PC-3 (cell line): ENCODE results near the gene GORASP1. TPM values are rescaled to one million over a fixed set of nuclear protein-coding genes. Genes with fewer than 3 reads are reported as not detected.

ENCODE experiments used
- ATAC-seq: fragments of 200-7000 bp; cut with Tn5 transposase; 2 replicates; pipeline ENCODE4 v1.9.1; 2020; ENCODE audit warnings: mild to moderate bottlenecking, moderate library complexity
- BruUV-seq: library from RNA; stranded (reverse); fragments of 400-500 nt; replicated peaks from 2 replicates; lab custom pipeline; 2021; lab: Mats Ljungman, UMichigan
- CTCF ChIA-PET: fragments of 300-600 bp; sonication (Branson Sonifier 250); formaldehyde crosslinking; loops from one replicate; lab custom pipeline; 2022; ENCODE audit warnings: antibody characterized with exemption; lab: Charles Lee
- POLR2A ChIA-PET: fragments of 300-600 bp; sonication (Branson Sonifier 250); formaldehyde crosslinking; loops from one replicate; lab custom pipeline; 2022; ENCODE audit warnings: antibody characterized with exemption; ENCODE audit not compliant: unreplicated experiment; lab: Charles Lee
- DNase-seq: peaks from one replicate; pipeline ENCODE4 v3.0.0-alpha.2; 2015
- H2AFZ ChIP-seq: fragments of 300-600 bp; sonication (generic); 2 replicates; pipeline ENCODE4 v1.6.0; 2016; ENCODE audit warnings: antibody characterized with exemption, low read length
- H3F3A ChIP-seq: fragments of 300-600 bp; sonication (generic); one replicate; pipeline ENCODE4 v1.6.0; 2017; ENCODE audit warnings: antibody characterized with exemption, low read length, control low read depth, mild to moderate bottlenecking; ENCODE audit not compliant: unreplicated experiment
- H3K27ac ChIP-seq: fragments of 300-600 bp; sonication (generic); 2 replicates; pipeline ENCODE4 v1.5.1; 2016; ENCODE audit warnings: mild to moderate bottlenecking, low read length
- H3K27me3 ChIP-seq: fragments of 300-600 bp; sonication (generic); 2 replicates; pipeline ENCODE4 v1.6.1; 2016; ENCODE audit warnings: low read length, mixed read lengths
- H3K36me3 ChIP-seq: fragments of 300-600 bp; sonication (generic); 2 replicates; pipeline ENCODE4 v1.6.1; 2016; ENCODE audit warnings: low read depth, mixed run types, low read length, mixed read lengths
- H3K4me1 ChIP-seq: fragments of 300-600 bp; sonication (generic); 2 replicates; pipeline ENCODE4 v1.5.1; 2016; ENCODE audit warnings: low read length; ENCODE audit not compliant: insufficient read depth
- H3K4me2 ChIP-seq: fragments of 300-600 bp; sonication (generic); 2 replicates; pipeline ENCODE4 v1.6.0; 2016; ENCODE audit warnings: low read length
- H3K4me3 ChIP-seq: fragments of 300-600 bp; sonication (generic); 2 replicates; pipeline ENCODE4 v1.5.1; 2016; ENCODE audit warnings: mild to moderate bottlenecking, low read length, mixed read lengths
- H3K79me2 ChIP-seq: fragments of 300-600 bp; sonication (generic); 2 replicates; pipeline ENCODE4 v1.6.1; 2017; ENCODE audit warnings: low read length, mixed read lengths
- H3K9ac ChIP-seq: fragments of 300-600 bp; sonication (generic); 2 replicates; pipeline ENCODE4 v1.6.0; 2016; ENCODE audit warnings: mild to moderate bottlenecking, low read length
- H3K9me2 ChIP-seq: fragments of 300-600 bp; sonication (generic); replicated peaks from 2 replicates; pipeline ENCODE4 v1.6.1; 2016; ENCODE audit warnings: mixed run types, low read length, mixed read lengths
- H3K9me3 ChIP-seq: fragments of 300-600 bp; sonication (generic); 2 replicates; pipeline ENCODE4 v1.6.1; 2016; ENCODE audit warnings: low read length, mixed read lengths
- H4K20me1 ChIP-seq: fragments of 300-600 bp; sonication (generic); 2 replicates; pipeline ENCODE4 v1.6.1; 2016; ENCODE audit warnings: low read length, mixed read lengths
- EZH2 ChIP-seq: fragments of 300-600 bp; sonication (generic); IDR thresholded peaks from one replicate; pipeline ENCODE4 v1.6.1; 2017; ENCODE audit warnings: antibody characterized with exemption, mild to moderate bottlenecking, low read length; ENCODE audit not compliant: unreplicated experiment
- EZH2phosphoT487 ChIP-seq: fragments of 300-600 bp; sonication (generic); IDR thresholded peaks from 2 replicates; pipeline ENCODE4 v1.6.1; 2018; ENCODE audit warnings: mild to moderate bottlenecking, antibody characterized with exemption, low read length, borderline replicate concordance
- intact Hi-C: fragments of 100-400 bp; cut with micrococcal nuclease; formaldehyde crosslinking; loops from 2 replicates; pipeline ENCODE4 v1.9.0; 2023
- total RNA-seq: library from RNA; depleted of rRNA; stranded (reverse); fragments of >200 nt; gene quantifications from 2 replicates; pipeline ENCODE4 v1.2.3, GENCODE V29; 2014
- TF ChIP-seq, protein P1 (sequence below): fragments of 300-600 bp; sonication (generic); conservative IDR thresholded peaks from 2 replicates; pipeline ENCODE4 v1.5.1; 2017; ENCODE audit warnings: antibody characterized with exemption, low read depth, mild to moderate bottlenecking, low read length

The GORASP1 gene
- total RNA-seq, 1 experiment from 2014 or later, result 47.4 TPM

DNA sequence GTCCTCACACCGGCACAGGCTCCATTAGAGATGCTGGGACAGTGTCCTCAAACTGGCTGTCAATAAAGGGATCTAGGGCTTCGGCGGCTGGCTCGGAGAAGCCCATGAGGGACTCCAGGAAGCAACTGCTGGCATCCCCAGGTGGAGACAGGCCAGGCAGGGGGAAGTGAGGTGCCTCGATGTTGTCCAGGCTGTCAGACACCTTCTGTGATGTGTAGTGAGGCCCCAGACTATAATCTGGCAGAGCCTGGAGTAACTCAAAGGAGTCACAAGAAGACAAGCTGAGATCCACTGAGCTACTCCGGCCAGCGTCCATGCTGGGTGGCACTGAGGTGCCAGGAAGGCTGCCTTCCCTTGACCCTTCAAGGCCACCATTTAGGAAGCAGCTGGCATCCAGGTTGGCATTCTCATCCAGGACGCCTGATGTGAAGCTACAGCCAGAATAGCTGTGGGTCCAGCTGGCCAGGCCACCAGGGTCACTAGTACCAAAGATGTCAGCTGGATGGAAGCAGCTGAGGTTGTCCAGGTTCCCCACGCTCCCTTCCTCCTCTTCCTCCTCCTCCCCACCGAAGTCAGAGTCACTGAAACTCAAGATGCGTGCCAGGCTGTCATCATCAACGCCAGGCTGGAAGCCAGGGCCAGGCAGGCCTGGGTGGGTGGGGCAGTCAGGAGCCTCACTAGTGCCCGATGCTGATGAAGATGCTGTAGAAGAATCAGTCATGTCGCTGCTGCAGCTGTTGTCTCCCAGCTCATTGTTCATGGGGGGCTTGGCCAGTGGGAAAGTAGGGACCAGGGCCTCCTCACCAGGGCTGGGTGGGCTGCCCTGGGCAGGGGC lies 35.8 kb upstream of the GORASP1 start:
- CTCF ChIA-PET, result no interaction called here
- peak overlapping the region; percentile 65; the same call in 1 of the 2 replicates for H3K4me2 ChIP-seq

DNA sequence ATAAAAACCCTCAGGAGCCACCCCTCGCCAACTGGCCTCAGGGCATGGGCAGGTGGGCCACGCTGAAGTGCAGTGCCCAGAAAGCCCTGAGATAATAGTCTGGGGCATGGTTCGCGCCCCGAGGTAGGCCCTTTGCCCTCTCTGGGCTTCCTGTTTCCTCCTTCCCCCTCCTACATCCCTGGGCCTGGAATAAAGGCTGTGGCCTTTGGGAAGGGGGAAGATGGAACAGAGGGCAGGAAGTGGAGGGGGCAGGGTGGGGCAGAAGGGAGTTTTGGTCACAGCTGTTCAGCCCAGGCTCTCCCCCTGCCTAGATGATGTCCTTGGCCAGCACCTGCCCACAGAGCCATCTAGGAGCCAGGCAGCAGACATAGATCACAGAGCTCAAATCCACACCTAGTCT lies 34.6 kb upstream of the GORASP1 start:
- ChIA-PET POLR2A (no interaction called here), CTCF (no interaction called here)
- intact Hi-C loops, result no loop called here
- no peak for ATAC-seq
- H3F3A ChIP-seq, result no peaks in the 10 kb centered on the region
- peak overlapping the region; percentile 61 for H3K27ac ChIP-seq
- H3K79me2 ChIP-seq, result peaks cover 52% of the 10 kb centered on the region
- peaks cover 51% of the 10 kb centered on the region for H3K36me3 ChIP-seq
- H3K9ac ChIP-seq, result no peak overlapping the region
- TF ChIP-seq EZH2phosphoT487 (no peak), EZH2 (no peak)
- TF ChIP-seq, protein P1, sequence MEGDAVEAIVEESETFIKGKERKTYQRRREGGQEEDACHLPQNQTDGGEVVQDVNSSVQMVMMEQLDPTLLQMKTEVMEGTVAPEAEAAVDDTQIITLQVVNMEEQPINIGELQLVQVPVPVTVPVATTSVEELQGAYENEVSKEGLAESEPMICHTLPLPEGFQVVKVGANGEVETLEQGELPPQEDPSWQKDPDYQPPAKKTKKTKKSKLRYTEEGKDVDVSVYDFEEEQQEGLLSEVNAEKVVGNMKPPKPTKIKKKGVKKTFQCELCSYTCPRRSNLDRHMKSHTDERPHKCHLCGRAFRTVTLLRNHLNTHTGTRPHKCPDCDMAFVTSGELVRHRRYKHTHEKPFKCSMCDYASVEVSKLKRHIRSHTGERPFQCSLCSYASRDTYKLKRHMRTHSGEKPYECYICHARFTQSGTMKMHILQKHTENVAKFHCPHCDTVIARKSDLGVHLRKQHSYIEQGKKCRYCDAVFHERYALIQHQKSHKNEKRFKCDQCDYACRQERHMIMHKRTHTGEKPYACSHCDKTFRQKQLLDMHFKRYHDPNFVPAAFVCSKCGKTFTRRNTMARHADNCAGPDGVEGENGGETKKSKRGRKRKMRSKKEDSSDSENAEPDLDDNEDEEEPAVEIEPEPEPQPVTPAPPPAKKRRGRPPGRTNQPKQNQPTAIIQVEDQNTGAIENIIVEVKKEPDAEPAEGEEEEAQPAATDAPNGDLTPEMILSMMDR, result no peak
- no peak for DNase-seq
- no peak overlapping the region for H3K4me3 ChIP-seq
- no peaks in the 10 kb centered on the region for H3K9me3 ChIP-seq
- no peaks in the 10 kb centered on the region for H3K9me2 ChIP-seq
- H2AFZ ChIP-seq, result no peak overlapping the region
- H3K27me3 ChIP-seq, result no peaks in the 10 kb centered on the region
- BruUV-seq, result no TSS peak
- peaks cover 60% of the 10 kb centered on the region for H4K20me1 ChIP-seq
- peak overlapping the region; percentile 65 for H3K4me2 ChIP-seq
- peaks cover 46% of the 10 kb centered on the region for H3K4me1 ChIP-seq

More for the DNA sequence above, 35.8 kb upstream of the GORASP1 start:
- H3K9ac ChIP-seq, result no peak overlapping the region
- BruUV-seq, result no TSS peak
- intact Hi-C loops, result no loop called here
- no peak overlapping the region for H3K4me3 ChIP-seq
- POLR2A ChIA-PET, result no interaction called here
- no peaks in the 10 kb centered on the region for H3K9me3 ChIP-seq
- no peaks in the 10 kb centered on the region for H3K27me3 ChIP-seq
- no peak for ATAC-seq
- DNase-seq, result no peak
- peaks cover 63% of the 10 kb centered on the region for H3K79me2 ChIP-seq
- peaks cover 71% of the 10 kb centered on the region for H4K20me1 ChIP-seq
- TF ChIP-seq EZH2phosphoT487 (no peak), EZH2 (no peak)
- TF ChIP-seq, protein P1, result no peak
- peaks cover 51% of the 10 kb centered on the region for H3K36me3 ChIP-seq
- no peaks in the 10 kb centered on the region for H3F3A ChIP-seq
- peaks cover 58% of the 10 kb centered on the region for H3K4me1 ChIP-seq
- H3K9me2 ChIP-seq, result no peaks in the 10 kb centered on the region
- H3K27ac ChIP-seq, result no peak overlapping the region
- no peak overlapping the region for H2AFZ ChIP-seq
